ENCODE measurements around the gene PLEK.
A peak's percentile ranks its signal among the peaks of the same experiment; 100 is the strongest.
"Not testable (repeated sequence)": the region's sequence is repeated elsewhere in the genome, so short reads cannot be mapped to it uniquely, and the experiment has no call there.

Gene PLEK

DNA sequence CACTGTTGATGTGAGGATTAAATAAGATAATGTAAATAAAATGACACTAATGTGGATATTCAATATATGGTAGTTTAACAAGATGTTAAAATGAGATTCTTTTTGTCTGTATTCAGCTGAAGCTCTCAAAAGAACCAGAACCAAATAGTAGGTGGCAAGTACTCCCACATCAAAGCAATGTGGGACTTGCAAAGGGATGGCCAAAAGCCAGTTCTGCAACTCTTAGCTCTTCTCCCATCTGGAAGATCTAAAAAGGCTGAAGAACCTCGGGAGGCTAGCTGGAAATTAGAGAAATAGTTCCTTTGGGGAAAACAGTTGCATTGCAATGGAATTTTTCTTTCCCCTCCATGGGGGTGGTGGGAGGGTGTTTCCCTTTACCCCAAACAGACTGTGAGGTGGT lies 53.3 kb downstream of the PLEK start:
- no peak for DNase-seq

DNA sequence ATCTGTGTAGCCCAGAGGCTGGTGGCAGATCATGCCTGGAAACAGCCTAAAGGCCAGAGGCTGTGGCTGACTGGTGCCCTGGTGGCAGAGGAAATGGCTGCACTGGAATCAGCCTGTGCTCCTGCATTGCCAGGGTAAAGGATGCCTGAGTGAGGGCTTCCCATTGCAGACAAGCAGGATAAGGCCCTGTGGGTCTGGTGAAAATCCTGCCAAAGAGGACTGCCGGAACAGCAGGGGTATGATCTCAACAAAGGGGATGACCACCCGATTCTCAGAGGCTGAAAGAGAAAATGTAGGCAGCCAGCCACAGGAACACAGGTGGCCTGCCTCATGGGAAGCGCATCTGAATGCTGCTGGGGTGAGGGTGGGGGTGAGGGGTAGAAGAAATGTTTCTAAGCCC lies 53.8 kb downstream of the PLEK start:
- no peak for DNase-seq

DNA sequence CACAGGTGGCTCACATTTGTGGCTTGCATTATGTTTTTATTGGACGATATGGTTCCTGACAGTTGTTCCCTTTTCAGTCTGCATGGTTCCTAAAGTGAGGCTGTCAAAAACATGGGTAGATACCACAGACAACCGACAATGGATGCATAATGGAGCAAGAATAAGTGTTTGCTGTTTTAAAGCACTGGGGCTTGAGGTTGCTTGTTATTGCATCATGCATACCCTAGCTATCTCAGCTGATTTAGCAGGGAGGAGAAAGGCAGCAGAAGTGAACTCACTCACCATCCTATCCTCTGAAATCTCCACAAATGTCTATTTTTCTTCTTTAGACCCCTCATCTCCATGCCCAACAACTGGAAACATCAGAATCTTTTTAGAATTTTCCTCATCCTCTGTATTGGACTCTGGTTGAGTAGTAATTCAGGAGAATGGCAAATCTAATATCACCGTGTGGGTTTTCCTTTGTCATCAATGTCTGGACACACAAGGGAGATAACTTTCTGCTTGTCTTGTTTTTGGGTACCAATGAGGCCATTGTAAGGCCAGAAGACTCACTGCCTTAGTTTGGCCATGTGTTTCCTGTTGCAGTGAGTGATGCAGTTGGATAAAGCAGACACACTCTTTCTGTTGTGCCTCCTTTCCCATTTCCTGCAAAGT lies 55.3 kb downstream of the PLEK start:
- DNase-seq = no peak

DNA sequence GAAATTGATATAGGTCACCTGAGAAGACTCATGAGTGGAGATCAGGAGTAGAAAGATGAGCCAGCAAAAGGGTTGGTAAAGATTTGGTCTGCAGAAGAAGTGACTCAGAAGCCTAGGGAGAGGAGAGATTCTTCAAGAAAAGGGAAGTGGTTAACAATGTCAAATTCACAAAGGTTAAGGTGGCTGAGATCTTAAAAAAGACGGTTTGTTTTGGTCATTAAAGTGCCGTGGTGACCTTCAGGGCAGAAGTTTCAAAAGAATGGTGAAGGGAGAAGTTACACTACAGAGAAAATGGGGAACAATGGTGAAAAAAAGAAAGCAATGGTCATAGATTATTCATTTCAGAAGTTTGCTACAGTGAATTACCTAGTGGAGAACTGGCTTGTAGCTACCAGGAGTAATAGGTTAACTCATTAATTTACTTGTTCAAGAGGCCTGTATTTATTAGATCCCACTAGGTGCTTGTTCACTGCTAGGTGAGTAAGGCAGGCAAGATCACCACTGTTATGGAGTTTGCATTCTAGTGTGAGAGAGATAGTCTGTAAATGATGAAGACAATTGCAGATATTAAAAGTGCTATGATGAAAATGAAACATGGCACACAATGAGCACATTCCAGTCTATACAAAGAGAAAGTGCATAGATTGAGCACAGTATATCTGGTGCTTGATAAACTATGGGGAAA lies 59.0 kb downstream of the PLEK start:
- no peak for DNase-seq

DNA sequence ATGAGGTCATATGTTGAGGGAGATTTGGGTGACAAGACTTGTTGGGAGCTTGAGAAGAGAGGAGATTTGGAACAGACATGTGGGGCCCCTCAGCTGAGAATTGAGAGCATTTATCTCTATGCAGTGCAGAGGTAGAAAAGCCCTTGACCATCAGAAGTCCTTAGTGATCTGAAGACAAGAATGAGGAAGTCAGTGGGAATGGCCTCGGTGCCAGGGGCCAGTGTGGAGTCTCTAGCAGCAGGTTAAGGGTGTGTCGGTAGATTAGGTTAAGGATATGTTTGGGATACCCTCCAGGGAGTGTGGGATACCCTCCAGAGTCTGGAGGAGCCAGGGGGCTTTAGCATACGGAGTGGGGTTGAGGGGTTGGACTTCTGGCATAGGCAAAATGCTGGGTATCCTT lies 60.4 kb downstream of the PLEK start:
- DNase-seq = no peak

DNA sequence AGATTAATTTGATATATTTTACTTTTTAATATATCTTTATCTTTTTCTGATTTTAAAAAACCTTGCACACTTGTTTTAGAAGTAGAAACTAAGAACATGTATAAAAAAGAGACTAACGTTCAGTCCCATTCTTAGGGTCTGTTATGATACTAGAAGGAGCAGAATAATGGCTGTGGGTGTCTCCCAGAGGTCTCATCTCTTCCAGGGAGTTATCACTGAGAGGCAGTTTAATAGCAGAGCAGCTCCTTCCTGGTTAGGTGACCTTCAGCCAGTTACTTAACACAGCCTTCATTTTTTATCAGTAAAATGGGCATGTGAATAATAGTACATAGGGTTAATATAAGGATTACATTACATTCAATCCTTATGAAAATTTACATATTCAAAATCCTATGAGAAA lies 61.4 kb downstream of the PLEK start:
- DNase-seq = no peak

DNA sequence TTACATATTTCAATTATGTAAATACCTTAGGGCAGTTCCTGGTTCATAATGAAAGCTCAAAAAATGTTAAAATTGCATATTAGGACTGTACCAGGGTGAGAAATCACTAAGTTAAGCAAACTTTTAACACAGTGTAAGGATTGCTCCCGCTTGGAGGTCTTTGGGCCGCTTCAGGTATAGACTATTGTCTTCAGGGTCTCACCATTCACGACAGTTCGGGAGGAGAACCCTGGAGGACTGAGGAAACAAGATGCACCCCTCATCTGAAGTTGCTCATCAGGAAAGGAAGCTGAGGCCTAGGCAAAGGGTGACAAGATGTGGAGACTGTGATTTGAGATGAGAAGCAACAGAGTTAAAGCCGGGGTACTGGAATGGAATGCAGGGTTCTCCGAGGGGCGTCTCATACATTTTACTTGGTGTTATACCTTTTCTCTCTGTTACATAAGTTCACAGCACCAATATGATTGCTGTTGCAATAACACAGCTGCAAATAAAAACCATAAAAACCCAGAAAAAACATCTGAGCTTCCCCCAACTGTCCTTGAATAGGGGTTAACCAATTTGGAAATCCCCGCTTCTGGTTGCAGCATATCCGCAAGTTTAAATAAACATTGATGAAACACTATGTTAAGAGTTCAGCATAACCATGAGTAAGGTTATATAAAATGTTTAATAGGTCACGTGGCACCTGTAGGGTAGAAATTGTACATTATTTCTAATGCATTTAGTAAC lies 61.9 kb downstream of the PLEK start:
- no peak for DNase-seq

DNA sequence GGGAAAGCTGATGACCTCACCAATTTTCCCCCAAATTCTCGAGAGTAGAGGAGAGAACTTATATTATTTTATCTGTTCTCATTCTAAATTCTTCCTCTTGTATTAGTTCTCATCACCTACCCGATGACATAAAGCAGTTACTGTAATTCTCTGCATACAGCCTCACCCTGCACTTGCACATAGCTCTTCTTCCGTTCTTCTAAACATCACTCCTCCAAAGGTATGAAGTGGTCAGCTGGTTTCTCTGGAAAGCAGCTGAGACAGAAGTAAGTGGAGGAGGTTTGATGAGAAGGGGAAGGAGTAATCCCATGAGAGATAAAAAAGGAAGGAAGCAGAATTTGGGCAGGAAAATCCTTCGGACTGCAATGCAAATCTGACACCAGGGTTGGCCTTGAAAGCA lies 63.0 kb downstream of the PLEK start:
- DNase-seq = no peak

DNA sequence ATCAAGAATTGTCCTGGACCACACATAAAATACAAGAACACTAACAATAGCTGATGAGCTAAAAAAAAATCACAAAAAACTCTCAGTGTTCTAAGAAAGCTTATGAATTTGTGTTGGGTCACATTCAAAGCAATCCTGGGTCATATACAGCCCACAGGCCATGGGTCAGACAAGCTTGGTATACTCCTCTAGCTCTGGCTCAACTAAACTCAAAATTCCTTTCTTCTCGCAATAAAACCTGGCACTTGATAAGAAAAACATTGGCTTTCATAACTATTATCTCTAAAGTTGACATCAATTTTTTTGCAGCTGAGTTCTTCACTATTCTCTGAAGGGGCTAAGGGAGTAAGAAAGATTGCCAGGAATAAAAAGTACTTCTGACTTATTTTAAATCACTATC lies 63.7 kb downstream of the PLEK start:
- no peak for DNase-seq

DNA sequence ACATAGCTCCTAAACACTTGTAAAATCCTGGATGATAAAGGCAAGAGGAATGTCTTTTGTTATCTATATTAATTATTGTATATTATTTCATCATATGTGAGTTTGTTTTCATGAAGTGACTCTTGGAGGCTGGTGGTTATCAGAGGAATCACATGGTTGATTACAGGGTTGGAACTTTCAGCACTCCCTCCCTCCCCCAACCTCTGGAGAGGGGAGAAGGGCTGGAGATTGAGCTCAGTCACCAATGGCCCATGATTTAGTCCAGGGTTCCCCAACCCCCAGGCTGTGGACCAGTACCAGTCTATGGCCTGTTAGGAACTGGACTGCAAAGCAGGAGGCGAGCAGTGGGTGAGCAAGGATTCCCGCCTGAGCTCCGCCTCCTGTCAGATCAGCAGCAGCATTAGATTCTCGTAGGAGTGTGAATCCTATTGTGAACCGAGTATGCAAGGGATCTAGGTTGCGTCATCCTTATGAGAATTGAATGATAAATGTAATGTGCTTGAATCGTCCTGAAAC lies 64.3 kb downstream of the PLEK start:
- DNase-seq = no peak

DNA sequence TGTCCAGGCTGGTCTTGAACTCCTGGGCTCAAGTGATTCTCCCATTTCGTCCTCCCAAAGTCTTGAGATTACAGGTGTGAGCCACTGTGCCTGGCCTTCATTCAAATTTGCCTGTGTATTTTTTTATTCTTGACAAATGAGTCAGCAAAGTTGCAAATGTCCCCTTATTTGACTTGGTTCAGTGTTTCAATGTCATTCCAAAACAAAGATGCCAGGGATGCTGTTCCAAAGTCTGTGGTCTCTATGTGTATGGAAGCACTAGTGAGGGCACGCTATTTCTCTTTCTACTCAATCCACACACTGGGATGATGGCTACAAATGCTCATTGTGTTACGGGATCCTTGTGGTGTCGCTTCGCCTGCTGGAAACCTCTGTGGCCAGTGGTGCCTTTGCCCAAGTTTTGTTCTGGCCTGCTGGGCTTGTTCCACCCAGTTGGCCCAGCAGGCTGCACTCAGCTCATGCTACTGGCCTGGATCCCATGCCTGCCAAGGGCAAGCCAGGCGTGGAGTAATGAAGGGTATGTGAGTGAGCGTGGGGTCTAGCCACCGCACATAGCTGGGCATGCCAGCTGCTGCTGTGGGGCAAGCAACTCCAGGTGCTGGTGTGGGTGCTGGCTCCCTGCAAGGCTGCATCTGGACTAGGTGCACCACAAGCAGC lies 66.4 kb downstream of the PLEK start:
- no peak for DNase-seq

DNA sequence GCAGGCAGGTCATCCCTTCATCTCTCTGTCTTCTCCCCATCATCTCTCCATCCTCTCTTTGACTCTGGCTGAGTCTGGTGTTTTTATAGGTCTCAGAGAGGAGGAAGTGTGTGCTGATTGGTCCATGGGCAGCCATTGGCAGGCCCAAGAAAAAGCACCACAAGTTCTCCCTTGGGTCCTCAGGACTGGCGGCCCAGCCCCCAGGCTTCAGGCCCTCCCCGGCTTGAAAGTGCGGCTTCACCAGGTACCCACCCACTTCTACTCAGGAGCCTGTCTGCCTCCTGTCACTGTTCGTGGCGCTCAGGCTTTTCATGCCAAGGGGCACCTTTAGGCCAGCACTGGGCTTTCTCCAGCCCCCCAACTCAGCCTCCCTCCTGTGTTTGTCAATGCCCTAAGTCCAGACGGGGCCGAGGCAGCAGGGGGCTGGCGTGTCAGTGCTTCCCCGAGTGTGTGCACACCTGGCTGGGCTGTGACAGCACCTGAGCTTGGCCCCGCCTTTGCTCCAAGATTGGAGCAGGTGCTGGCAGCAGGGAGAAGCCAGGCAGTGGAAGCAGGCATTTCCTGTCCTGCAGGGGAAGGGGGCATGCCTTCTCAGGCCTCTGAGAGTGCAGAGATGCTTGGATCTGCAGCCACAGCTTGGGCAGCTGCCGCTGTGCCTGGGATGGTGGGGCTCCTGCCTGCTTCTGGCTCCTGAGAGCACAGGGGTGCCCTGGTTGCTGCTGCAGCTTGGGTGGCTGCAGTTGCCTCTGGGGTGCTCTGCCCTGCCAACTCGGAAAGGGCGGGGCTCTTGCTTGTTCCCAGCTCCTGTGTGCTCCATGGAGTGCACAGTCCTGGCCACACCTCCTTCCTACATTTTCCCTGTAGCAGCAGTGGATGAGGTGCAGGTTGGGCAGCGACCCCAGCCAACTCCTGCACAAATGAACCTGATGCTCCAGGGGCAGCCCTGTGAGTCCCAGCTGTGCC lies 67.9 kb downstream of the PLEK start:
- no peak for DNase-seq

DNA sequence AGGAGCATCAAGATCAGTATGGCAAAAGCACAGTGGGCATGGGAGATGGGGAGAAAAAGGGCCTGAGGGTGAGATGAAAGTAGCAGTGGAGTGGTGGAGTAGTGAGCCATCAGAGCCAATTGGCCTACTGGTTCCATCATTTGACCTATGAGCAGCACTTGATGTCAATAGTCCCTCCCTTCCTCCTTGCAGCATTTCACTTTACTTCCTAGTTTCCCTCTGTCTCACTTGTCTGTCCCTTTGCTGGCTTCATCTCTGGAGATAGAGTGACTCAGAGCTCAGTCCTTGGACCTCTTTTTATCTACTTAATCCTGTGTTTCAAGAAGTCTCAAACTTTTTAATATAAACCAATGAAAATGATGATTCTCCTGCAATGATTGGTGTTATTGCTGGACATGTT lies 69.9 kb downstream of the PLEK start:
- no peak for DNase-seq

DNA sequence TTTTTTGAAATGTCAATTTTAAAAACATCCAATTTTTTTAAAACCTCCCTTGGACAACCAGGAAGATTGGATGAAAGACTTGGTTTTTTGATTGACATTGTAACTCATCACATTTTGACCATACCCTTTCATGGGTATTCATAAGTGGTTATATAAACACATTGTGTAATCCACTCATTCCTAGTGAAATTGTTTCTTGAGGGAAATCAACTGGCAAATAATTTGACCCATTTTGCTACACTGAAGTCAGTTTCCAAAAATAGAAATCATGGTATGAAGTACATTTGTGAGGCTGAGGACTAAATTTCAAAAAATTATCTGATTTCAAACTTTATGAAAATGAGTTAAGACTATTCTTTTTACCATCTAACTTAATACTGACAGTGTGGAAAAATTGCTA lies 70.5 kb downstream of the PLEK start:
- DNase-seq = no peak

DNA sequence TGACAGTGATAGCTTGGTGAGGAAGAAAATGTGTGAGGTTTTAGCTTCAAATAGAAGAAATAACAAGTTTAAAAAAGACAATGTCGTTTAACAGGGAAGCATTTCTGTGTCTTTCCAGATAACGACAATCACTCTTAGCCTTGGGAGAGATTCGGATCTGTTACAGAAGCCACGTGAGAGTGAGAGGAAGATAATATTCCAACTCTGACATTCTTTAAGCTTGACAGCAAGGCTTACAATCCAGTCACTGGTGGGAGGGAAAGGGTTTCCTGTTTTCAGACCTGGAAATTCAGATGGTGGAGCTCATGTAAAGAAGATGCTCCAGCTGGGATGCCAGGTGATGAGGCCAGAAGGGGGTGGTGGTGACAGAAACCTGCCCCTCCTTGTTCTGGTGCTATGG lies 71.2 kb downstream of the PLEK start:
- DNase-seq = no peak

DNA sequence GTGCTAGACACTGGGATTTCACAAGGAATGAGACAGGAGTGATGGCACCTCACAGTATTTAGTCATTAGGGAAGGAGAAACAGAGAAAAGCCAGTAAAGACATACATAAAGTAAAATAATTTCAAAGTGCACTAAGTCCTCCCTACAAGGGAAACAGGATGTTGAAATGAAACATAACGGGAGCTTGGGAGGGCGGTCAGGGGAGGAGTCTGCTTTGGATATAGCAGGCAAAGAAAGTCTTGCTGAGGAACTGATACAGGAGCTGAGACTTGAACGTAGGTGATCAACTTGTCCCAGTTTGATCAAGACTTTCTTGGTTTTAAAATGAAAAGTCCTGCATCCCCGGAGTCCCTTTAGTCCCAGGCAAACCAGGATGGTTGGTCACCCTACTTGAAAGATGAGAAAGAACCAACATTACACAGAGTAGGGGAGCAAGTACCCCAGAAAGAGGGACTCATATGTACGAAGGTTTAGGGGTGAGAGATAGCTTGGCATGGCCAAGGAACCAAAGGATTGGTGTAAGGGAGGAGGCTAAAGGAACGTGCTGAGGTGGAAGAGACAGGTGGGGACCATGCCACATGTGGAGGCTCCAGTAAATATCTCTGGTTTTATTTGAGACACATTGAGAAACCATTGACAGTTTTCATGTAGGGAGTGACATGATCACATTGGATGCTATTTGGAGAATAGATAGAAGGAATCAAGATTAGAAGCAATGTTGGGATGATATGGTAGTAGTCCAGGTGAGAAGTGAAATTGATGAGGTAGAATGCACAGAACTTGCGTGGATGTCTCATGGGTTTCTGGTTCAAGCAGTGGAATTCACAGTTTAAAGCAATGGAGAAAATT lies 73.6 kb downstream of the PLEK start:
- no peak for DNase-seq

DNA sequence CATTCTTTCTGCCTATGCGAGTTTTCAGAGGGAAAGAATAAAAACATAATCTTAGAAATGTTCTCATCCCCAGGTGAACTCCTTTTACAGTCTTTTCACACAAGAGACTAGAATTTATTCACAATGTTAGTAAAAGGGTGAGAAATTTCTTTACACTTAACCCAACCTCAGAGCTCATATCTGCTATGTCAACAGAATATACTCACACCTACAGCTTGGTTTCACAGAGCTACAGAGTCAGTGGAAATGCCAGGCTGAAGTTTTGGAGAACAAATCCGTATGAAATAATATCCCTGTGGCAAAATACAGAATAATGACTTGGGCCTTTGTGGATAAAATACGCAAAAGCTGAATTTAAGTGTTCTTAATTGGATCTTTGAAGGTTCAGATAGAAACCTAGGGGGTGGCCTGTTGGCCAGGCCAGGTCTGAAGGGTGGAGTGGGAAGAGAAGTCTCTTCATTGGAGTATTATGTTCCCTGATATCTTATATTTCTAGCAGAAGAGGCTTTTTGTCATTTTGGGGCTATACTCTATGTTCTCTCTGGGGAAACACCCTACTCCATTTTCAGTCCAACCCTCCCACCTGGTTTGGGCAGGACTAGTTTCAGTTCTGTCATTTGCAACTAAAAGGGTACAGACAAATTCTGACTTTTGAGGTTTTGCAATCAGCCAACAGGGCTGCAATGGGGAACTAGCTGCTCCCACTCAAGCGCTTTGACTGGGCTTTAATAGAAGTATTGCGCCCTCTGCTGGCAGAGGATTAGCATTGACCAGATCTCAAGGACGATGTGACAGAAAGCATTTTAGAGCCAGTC lies 76.3 kb downstream of the PLEK start:
- DNase-seq = peak; percentile 66 to 75

DNA sequence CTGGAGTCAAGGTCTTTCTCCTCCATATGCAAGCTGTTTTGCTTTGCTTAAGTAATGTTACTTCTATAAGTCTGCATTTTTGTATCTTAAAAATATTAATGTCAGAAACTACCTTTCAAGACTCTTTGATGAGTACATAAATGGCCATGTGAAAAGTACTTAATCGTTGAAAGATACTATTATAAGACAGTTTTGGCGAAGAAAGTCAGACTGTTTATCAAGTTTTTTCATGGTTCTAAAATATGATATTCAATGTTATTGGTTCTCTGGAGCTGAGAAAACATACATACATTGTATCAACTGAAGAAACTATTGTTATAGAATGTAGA lies 76.9 kb downstream of the PLEK start:
- no peak for DNase-seq

DNA sequence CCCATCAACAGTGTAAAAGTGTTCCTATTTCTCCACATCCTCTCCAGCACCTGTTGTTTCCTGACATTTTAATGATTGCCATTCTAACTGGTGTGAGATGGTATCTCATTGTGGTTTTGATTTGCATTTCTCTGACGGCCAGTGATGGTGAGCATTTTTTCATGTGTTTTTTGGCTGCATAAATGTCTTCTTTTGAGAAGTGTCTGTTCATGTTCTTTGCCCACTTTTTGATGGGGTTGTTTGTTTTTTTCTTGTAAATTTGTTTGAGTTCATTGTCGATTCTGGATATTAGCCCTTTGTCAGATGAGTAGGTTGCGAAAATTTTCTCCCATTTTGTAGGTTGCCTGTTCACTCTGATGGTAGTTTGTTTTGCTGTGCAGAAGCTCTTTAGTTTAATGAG lies 81.3 kb downstream of the PLEK start:
- DNase-seq = not testable (repeated sequence)

Measured in stimulated activated CD4-positive, alpha-beta T cell treated with anti-CD3 and anti-CD28 coated beads, Interleukin-4, amount 100 ng/mL, for 4 hours (primary cell).